HepG2 (cell line): ENCODE results near the gene SSBP4. TPM values are rescaled to one million over a fixed set of nuclear protein-coding genes. Genes with fewer than 3 reads are reported as not detected.

Experiments used
- FOXK2 ChIP-seq: fragments of 450-650 bp; IDR thresholded peaks from 2 replicates; pipeline ENCODE4 v1.6.1; 2016
- GABPB1 ChIP-seq: IDR thresholded peaks from 2 replicates; pipeline ENCODE4 v1.6.1; 2016; ENCODE audit warnings: mild to moderate bottlenecking, missing genetic modification reagents, moderate library complexity, missing compliant biosample characterization
- HNF4A ChIP-seq: sonication (generic); formaldehyde crosslinking; IDR thresholded peaks from 2 replicates; pipeline ENCODE4 v1.4.0; 2020; ENCODE audit warnings: missing genetic modification reagents
- JARID2 ChIP-seq: sonication (generic); formaldehyde crosslinking; IDR thresholded peaks from 2 replicates; pipeline ENCODE4 v1.8.1; 2023; ENCODE audit warnings: missing genetic modification reagents, inconsistent platforms; ENCODE audit not compliant: insufficient replicate concordance
- KAT8 ChIP-seq: IDR thresholded peaks from 2 replicates; pipeline ENCODE4 v1.6.1; 2016; ENCODE audit warnings: missing genetic modification reagents, missing compliant biosample characterization
- MIXL1 ChIP-seq: IDR thresholded peaks from 2 replicates; pipeline ENCODE4 v1.6.1; 2016
- NR2F2 ChIP-seq: IDR thresholded peaks from 2 replicates; pipeline ENCODE4 v1.6.1; 2012; ENCODE audit warnings: low read depth, inconsistent platforms, borderline replicate concordance
- PAF1 ChIP-seq: IDR thresholded peaks from 2 replicates; pipeline ENCODE4 v1.6.1; 2016; ENCODE audit warnings: missing genetic modification reagents, missing compliant biosample characterization
- SRSF1 ChIP-seq: fragments of 200-400 bp; formaldehyde crosslinking; optimal IDR thresholded peaks from 2 replicates; pipeline ENCODE3; 2017; ENCODE audit warnings: mild to moderate bottlenecking, low read depth, low read length, moderate library complexity
- YEATS2 ChIP-seq: sonication (generic); formaldehyde crosslinking; IDR thresholded peaks from 2 replicates; pipeline ENCODE4 v1.4.0; 2020; ENCODE audit warnings: missing genetic modification reagents, borderline replicate concordance
- ZNF335 ChIP-seq: sonication (generic); formaldehyde crosslinking; IDR thresholded peaks from 2 replicates; pipeline ENCODE4 v1.4.0; 2020; ENCODE audit warnings: missing genetic modification reagents
- ZNF619 ChIP-seq: sonication (generic); formaldehyde crosslinking; IDR thresholded peaks from 2 replicates; pipeline ENCODE4 v1.4.0; 2020; ENCODE audit warnings: mild to moderate bottlenecking, missing genetic modification reagents
- ZNF782 ChIP-seq: sonication (generic); formaldehyde crosslinking; IDR thresholded peaks from 2 replicates; pipeline ENCODE4 v1.4.0; 2020; ENCODE audit warnings: missing genetic modification reagents, mild to moderate bottlenecking, borderline replicate concordance
- ZSCAN30 ChIP-seq: sonication (generic); formaldehyde crosslinking; IDR thresholded peaks from 2 replicates; pipeline ENCODE4 v1.5.0; 2020; ENCODE audit warnings: mild to moderate bottlenecking, missing genetic modification reagents
- polyA plus RNA-seq, 8 experiments: library from polyadenylated mRNA; depleted of rRNA in 3 of 8; stranded (reverse) in 7 of 8; unstranded in 1 of 8; fragments of >200 nt; fragmentation: Illumina TruSeq in 4 of 8; extraction: Trizol in 4 of 8; gene quantifications; 2 replicates each; pipeline versions ENCODE4 v1.2.1 to v1.2.3, GENCODE V29; 2011 to 2016; ENCODE audit warnings: low read depth in 4 of 8, missing spikeins in 1 of 8, mixed read lengths in 1 of 8; ENCODE audit not compliant: insufficient read depth in 1 of 8
- total RNA-seq, 5 experiments: library from RNA; depleted of rRNA; stranded (reverse); fragments of >200 nt; fragmentation: Illumina TruSeq; extraction: Trizol; gene quantifications; 2 replicates each; pipeline ENCODE4 v1.2.3, GENCODE V29; 2016; ENCODE audit warnings: low read depth in 1 of 5
- TF ChIP-seq, protein P1 (sequence below): sonication (generic); formaldehyde crosslinking; conservative IDR thresholded peaks from 2 replicates; pipeline ENCODE4 v1.4.0; 2020; ENCODE audit warnings: missing genetic modification reagents
- TF ChIP-seq, protein P2 (sequence below): sonication (generic); formaldehyde crosslinking; IDR thresholded peaks from 2 replicates; pipeline ENCODE4 v1.5.0; 2020; ENCODE audit warnings: mild to moderate bottlenecking, missing genetic modification reagents
- TF ChIP-seq, protein P3 (sequence below): sonication (generic); formaldehyde crosslinking; IDR thresholded peaks from 2 replicates; pipeline ENCODE4 v1.4.0; 2020; ENCODE audit warnings: missing genetic modification reagents, low read depth, mild to moderate bottlenecking, borderline replicate concordance
- TF ChIP-seq, protein P4 (sequence below): IDR thresholded peaks from 2 replicates; pipeline ENCODE4 v1.6.1; 2016; ENCODE audit warnings: control low read depth

SSBP4 gene
- total and polyA plus RNA-seq, 2 of the 13 experiments (the other 11 are each of a cell fraction or from before 2014, with no cell fraction given) = 20.8 to 39.5 TPM

DNA sequence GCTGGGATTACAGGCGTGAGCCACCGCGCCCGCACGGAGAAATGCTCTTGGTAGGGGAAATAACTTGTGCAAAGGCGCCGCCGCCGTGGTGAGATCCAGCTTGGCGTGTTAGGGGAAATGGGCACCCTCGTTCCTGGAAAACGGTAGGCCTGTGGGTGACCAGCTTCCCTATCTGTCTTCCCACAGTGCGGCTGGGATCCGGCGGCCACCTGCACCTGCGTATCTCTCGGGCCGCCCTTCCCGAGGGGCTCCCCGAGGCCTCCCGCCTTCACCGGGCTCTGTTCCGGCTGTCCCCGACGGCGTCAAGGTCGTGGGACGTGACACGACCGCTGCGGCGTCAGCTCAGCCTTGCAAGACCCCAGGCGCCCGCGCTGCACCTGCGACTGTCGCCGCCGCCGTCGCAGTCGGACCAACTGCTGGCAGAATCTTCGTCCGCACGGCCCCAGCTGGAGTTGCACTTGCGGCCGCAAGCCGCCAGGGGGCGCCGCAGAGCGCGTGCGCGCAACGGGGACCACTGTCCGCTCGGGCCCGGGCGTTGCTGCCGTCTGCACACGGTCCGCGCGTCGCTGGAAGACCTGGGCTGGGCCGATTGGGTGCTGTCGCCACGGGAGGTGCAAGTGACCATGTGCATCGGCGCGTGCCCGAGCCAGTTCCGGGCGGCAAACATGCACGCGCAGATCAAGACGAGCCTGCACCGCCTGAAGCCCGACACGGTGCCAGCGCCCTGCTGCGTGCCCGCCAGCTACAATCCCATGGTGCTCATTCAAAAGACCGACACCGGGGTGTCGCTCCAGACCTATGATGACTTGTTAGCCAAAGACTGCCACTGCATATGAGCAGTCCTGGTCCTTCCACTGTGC, 30.9 kb upstream of the SSBP4 start (continued):
- TF ChIP-seq, protein P1, sequence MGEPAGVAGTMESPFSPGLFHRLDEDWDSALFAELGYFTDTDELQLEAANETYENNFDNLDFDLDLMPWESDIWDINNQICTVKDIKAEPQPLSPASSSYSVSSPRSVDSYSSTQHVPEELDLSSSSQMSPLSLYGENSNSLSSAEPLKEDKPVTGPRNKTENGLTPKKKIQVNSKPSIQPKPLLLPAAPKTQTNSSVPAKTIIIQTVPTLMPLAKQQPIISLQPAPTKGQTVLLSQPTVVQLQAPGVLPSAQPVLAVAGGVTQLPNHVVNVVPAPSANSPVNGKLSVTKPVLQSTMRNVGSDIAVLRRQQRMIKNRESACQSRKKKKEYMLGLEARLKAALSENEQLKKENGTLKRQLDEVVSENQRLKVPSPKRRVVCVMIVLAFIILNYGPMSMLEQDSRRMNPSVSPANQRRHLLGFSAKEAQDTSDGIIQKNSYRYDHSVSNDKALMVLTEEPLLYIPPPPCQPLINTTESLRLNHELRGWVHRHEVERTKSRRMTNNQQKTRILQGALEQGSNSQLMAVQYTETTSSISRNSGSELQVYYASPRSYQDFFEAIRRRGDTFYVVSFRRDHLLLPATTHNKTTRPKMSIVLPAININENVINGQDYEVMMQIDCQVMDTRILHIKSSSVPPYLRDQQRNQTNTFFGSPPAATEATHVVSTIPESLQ (CRISPR knock-in tag) = no peak
- TF ChIP-seq FOXK2 = no peak
- TF ChIP-seq HNF4A (CRISPR knock-in tag) = peak; percentile 21; the same call in 1 of the 2 replicates
- no peak for TF ChIP-seq ZNF619
- no peak for TF ChIP-seq NR2F2
- TF ChIP-seq KAT8 = peak; percentile 52; the same call in 1 of the 2 replicates
- no peak; the same call in 1 of the 2 replicates for TF ChIP-seq ZNF782
- TF ChIP-seq, protein P2, sequence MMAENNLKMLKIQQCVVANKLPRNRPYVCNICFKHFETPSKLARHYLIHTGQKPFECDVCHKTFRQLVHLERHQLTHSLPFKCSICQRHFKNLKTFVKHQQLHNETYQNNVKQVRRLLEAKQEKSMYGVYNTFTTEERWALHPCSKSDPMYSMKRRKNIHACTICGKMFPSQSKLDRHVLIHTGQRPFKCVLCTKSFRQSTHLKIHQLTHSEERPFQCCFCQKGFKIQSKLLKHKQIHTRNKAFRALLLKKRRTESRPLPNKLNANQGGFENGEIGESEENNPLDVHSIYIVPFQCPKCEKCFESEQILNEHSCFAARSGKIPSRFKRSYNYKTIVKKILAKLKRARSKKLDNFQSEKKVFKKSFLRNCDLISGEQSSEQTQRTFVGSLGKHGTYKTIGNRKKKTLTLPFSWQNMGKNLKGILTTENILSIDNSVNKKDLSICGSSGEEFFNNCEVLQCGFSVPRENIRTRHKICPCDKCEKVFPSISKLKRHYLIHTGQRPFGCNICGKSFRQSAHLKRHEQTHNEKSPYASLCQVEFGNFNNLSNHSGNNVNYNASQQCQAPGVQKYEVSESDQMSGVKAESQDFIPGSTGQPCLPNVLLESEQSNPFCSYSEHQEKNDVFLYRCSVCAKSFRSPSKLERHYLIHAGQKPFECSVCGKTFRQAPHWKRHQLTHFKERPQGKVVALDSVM (CRISPR knock-in tag) = peak; percentile 49; the same call in 1 of the 2 replicates
- peak; percentile 92; the same call in 1 of the 2 replicates for TF ChIP-seq PAF1 (CRISPR knock-in tag)
- peak; percentile 47; the same call in 1 of the 2 replicates for TF ChIP-seq ZSCAN30
- no peak for TF ChIP-seq SRSF1
- TF ChIP-seq, protein P3, sequence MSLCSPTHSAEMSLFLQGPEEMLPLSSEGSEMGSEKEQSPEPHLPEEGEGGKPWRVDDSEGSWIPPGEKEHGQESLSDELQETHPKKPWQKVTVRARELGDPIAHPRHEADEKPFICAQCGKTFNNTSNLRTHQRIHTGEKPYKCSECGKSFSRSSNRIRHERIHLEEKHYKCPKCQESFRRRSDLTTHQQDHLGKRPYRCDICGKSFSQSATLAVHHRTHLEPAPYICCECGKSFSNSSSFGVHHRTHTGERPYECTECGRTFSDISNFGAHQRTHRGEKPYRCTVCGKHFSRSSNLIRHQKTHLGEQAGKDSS (CRISPR knock-in tag) = peak; percentile 77; the same call in 1 of the 2 replicates
- TF ChIP-seq JARID2 (CRISPR knock-in tag) = no peak
- TF ChIP-seq MIXL1 = no peak
- TF ChIP-seq ZNF335 (CRISPR knock-in tag) = 0 out of 2 replicates have a peak, but pooled peaks have one; percentile 15
- TF ChIP-seq, protein P4, sequence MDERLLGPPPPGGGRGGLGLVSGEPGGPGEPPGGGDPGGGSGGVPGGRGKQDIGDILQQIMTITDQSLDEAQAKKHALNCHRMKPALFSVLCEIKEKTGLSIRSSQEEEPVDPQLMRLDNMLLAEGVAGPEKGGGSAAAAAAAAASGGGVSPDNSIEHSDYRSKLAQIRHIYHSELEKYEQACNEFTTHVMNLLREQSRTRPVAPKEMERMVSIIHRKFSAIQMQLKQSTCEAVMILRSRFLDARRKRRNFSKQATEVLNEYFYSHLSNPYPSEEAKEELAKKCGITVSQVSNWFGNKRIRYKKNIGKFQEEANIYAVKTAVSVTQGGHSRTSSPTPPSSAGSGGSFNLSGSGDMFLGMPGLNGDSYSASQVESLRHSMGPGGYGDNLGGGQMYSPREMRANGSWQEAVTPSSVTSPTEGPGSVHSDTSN = no peak
- TF ChIP-seq GABPB1 (CRISPR knock-in tag) = peak; percentile 80; the same call in 1 of the 2 replicates
- 0 out of 2 replicates have a peak, but pooled peaks have one; percentile 13 for TF ChIP-seq YEATS2 (CRISPR knock-in tag)
